ENCODE data around the gene TAF12.
"Not testable (repeated sequence)": the region's sequence is repeated elsewhere in the genome, so short reads cannot be mapped to it uniquely, and the experiment has no call there.

The TAF12 gene

DNA sequence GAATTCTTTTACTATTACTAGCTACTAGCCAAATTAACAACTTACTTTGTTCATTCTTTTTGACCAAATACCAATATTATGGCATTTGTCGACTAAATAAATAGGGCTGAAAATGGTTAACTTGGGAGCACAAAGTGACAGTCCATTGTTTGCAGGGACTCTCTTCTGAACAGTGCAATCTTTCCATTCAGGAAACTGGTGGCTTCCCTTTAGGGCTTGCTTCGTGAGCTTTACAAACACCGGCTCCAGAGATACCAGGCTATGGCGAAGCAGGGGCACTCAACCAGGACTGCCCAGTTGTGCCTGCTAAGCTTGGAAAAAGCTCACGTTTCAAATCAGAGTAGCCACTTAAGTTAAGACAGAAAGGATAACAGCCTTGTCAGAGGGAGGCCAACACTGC is 38.5 kb downstream of the TAF12 start:
- no CpG with 5 or more reads among the region's 5 CpGs for WGBS (ENCODE audit: extremely low coverage, insufficient coverage, insufficient read length)
- Histone ChIP-seq H3K36me3 (ENCODE audit: control insufficient read depth in 1 of 2, insufficient read depth in 2 of 2, low read length in 2 of 2) (peaks cover 14 to 15% of the 10 kb centered on the region in 2 experiments), H3K79me1 (ENCODE audit: low read length) (peaks cover 7% of the 10 kb centered on the region), H3K14ac (ENCODE audit: low read length) (no peak overlapping the region), H4K91ac (ENCODE audit: low read depth, low read length) (peak overlapping the region; percentile 4), H3K4me2 (ENCODE audit: low read length) (no peak overlapping the region), H2BK12ac (ENCODE audit: low read length) (peak overlapping the region; percentile 29), H3K4me3 (ENCODE audit: low read depth, low read length) (no peak overlapping the region), H3K9me3 (ENCODE audit: insufficient read depth, low read depth, low read length) (no peaks in the 10 kb centered on the region), H2BK120ac (ENCODE audit: insufficient read depth, low read length, poor library complexity) (peak overlapping the region; percentile 52), H3K23ac (ENCODE audit: low read length) (no peak overlapping the region), H3K79me2 (ENCODE audit: control insufficient read depth, insufficient read depth, low read length, poor library complexity) (no peaks in the 10 kb centered on the region), H2AK5ac (ENCODE audit: low read length) (no peak overlapping the region), H2AFZ (ENCODE audit: insufficient read depth, low read length, poor library complexity) (no peak overlapping the region), H3K27me3 (ENCODE audit: insufficient read depth, low read length) (no peaks in the 10 kb centered on the region), H3K27ac (ENCODE audit: low read depth, low read length) (peak overlapping the region; percentile 31), H3K4ac (ENCODE audit: low read depth, low read length) (no peak overlapping the region), H3K9ac (ENCODE audit: low read length) (no peak overlapping the region), H2BK5ac (ENCODE audit: low read depth, low read length, poor library complexity) (peak overlapping the region; percentile 18), H4K12ac (ENCODE audit: low read depth, low read length) (no peak overlapping the region), H3K18ac (ENCODE audit: low read length) (no peak overlapping the region), H4K8ac (ENCODE audit: low read depth, low read length) (no peak overlapping the region), H3K4me1 (ENCODE audit: control insufficient read depth in 1 of 2, insufficient read depth in 2 of 2, low read length in 2 of 2) (peaks cover 20 to 24% of the 10 kb centered on the region in 2 experiments)
- DNase-seq: no peak

DNA sequence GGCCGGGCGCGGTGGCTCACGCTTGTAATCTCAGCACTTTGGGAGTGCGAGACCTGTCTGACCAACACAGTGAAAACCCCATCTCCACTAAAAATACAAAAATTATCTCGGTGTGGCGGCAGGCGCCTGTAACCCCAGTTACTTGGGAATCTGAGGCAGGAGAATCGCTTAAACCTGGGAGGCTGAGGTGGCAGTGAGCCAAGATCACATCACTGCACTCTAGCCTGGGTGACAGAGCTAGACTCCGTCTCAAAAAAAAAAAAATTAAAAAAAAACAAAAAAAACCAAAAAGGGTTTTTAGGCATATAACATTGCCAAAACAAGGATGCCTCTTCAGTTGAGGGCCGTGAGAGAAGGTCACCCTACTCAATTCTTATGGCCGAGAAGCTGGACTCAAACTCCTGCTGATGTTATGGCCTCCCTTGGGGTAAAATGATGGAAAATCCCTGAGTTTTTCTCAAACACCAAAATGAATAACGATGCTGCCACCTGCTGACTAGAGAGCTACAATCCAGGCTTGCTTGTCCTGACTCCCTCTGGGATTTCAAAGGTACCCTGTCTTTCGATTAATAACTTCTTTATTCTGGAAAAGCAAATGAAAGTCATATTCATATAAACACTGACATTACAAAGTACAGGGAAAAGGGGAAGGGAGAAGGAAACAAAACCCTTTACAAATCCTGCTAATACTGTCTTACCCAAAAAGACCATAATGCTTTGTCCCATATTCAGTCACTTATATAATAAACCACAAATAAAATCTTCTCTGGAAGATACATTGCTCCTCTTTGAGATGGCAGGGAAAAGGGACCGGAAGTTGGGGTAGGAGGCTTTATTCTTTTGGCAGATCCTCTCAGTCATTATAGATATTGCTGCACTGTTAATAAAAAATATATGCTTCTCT is 40.1 kb downstream of the TAF12 start:
- peak overlapping the region; percentile 62 for H2BK12ac ChIP-seq (ENCODE audit: low read length)
- no peak overlapping the region for H3K14ac ChIP-seq (ENCODE audit: low read length)
- H3K4me2 ChIP-seq (ENCODE audit: low read length): no peak overlapping the region
- no peak overlapping the region for H4K12ac ChIP-seq (ENCODE audit: low read depth, low read length)
- H2BK120ac ChIP-seq (ENCODE audit: insufficient read depth, low read length, poor library complexity): peak overlapping the region; percentile 61
- H2AK5ac ChIP-seq (ENCODE audit: low read length): no peak overlapping the region
- H3K36me3 ChIP-seq (ENCODE audit: control insufficient read depth in 1 of 2, insufficient read depth in 2 of 2, low read length in 2 of 2): peaks cover 13% of the 10 kb centered on the region in 2 experiments
- peaks cover 7% of the 10 kb centered on the region for H3K79me1 ChIP-seq (ENCODE audit: low read length)
- peak; percentile 62 to 93 for DNase-seq
- no peak overlapping the region for H3K4ac ChIP-seq (ENCODE audit: low read depth, low read length)
- no peak overlapping the region for H3K9ac ChIP-seq (ENCODE audit: low read length)
- no peak overlapping the region for H2AFZ ChIP-seq (ENCODE audit: insufficient read depth, low read length, poor library complexity)
- no peak overlapping the region for H3K4me3 ChIP-seq (ENCODE audit: low read depth, low read length)
- no peaks in the 10 kb centered on the region for H3K9me3 ChIP-seq (ENCODE audit: insufficient read depth, low read depth, low read length)
- peaks cover 27 to 28% of the 10 kb centered on the region in 2 experiments for H3K4me1 ChIP-seq (ENCODE audit: control insufficient read depth in 1 of 2, insufficient read depth in 2 of 2, low read length in 2 of 2)
- H3K27ac ChIP-seq (ENCODE audit: low read depth, low read length): no peak overlapping the region
- peak overlapping the region; percentile 23 for H4K91ac ChIP-seq (ENCODE audit: low read depth, low read length)
- no peak overlapping the region for H4K8ac ChIP-seq (ENCODE audit: low read depth, low read length)
- no peaks in the 10 kb centered on the region for H3K79me2 ChIP-seq (ENCODE audit: control insufficient read depth, insufficient read depth, low read length, poor library complexity)
- no peak overlapping the region for H2BK5ac ChIP-seq (ENCODE audit: low read depth, low read length, poor library complexity)
- WGBS (ENCODE audit: extremely low coverage, insufficient coverage, insufficient read length): no CpG with 5 or more reads among the region's 15 CpGs
- H3K18ac ChIP-seq (ENCODE audit: low read length): no peak overlapping the region
- no peaks in the 10 kb centered on the region for H3K27me3 ChIP-seq (ENCODE audit: insufficient read depth, low read length)
- no peak overlapping the region for H3K23ac ChIP-seq (ENCODE audit: low read length)

DNA sequence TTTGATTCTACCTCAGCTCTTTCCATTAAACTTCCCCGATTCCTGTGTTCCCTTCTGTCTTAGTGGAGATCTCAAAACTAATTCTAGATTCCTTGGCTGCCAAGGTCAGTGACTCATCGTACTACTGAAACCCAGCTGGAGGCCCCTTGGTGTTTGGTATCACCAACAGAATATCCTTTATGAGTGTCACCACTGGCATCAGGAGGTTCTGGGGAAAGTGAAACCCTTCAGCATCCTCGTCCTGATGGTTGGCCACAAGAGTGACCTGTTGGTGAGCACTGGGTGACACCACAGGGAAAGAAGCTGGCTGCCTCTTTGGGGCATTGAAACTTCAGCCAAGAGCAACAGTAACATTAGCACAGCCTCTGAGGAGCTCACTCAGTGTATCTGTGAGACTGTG is 41.2 kb downstream of the TAF12 start:
- H3K27ac ChIP-seq (ENCODE audit: low read depth, low read length): no peak overlapping the region
- H3K14ac ChIP-seq (ENCODE audit: low read length): no peak overlapping the region
- H2BK120ac ChIP-seq (ENCODE audit: insufficient read depth, low read length, poor library complexity): peak overlapping the region; percentile 24
- H2AK5ac ChIP-seq (ENCODE audit: low read length): no peak overlapping the region
- no peak overlapping the region for H2AFZ ChIP-seq (ENCODE audit: insufficient read depth, low read length, poor library complexity)
- H3K4me2 ChIP-seq (ENCODE audit: low read length): no peak overlapping the region
- H3K4ac ChIP-seq (ENCODE audit: low read depth, low read length): no peak overlapping the region
- H4K91ac ChIP-seq (ENCODE audit: low read depth, low read length): no peak overlapping the region
- H3K23ac ChIP-seq (ENCODE audit: low read length): no peak overlapping the region
- no peak overlapping the region for H3K18ac ChIP-seq (ENCODE audit: low read length)
- peaks cover 7% of the 10 kb centered on the region for H3K79me1 ChIP-seq (ENCODE audit: low read length)
- peak overlapping the region; percentile 25 for H2BK12ac ChIP-seq (ENCODE audit: low read length)
- peak; percentile 22 to 53 for DNase-seq
- H3K4me1 ChIP-seq (ENCODE audit: control insufficient read depth in 1 of 2, insufficient read depth in 2 of 2, low read length in 2 of 2): peaks cover 27 to 28% of the 10 kb centered on the region in 2 experiments
- H2BK5ac ChIP-seq (ENCODE audit: low read depth, low read length, poor library complexity): no peak overlapping the region
- peaks cover 9 to 10% of the 10 kb centered on the region in 2 experiments for H3K36me3 ChIP-seq (ENCODE audit: control insufficient read depth in 1 of 2, insufficient read depth in 2 of 2, low read length in 2 of 2)
- H4K8ac ChIP-seq (ENCODE audit: low read depth, low read length): no peak overlapping the region
- no CpG with 5 or more reads among the region's 3 CpGs for WGBS (ENCODE audit: extremely low coverage, insufficient coverage, insufficient read length)
- H3K9me3 ChIP-seq (ENCODE audit: insufficient read depth, low read depth, low read length): no peaks in the 10 kb centered on the region
- no peaks in the 10 kb centered on the region for H3K27me3 ChIP-seq (ENCODE audit: insufficient read depth, low read length)
- H3K4me3 ChIP-seq (ENCODE audit: low read depth, low read length): no peak overlapping the region
- no peak overlapping the region for H3K9ac ChIP-seq (ENCODE audit: low read length)
- H4K12ac ChIP-seq (ENCODE audit: low read depth, low read length): no peak overlapping the region
- H3K79me2 ChIP-seq (ENCODE audit: control insufficient read depth, insufficient read depth, low read length, poor library complexity): no peaks in the 10 kb centered on the region

DNA sequence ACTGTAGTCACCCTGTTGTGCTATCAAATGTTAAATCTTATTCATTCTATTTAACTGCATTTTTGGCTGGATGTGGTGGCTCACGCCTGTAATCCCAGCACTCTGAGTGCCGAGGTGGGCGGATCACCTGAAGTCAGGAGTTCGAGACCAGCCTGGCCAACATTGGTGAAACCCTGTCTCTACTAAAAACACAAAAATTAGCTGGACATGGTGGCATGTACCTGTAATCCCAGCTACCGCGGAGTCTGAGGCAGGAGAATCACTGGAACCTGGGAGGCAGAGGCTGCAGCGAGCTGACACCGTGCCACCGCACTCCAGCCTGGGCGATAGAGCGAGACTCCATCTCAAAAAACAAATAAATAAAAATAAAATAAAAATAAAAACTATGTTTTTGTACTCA is 46.6 kb downstream of the TAF12 start:
- H3K9me3 ChIP-seq (ENCODE audit: insufficient read depth, low read depth, low read length); H3K23ac ChIP-seq (ENCODE audit: low read length); H3K18ac ChIP-seq (ENCODE audit: low read length); H3K4ac ChIP-seq (ENCODE audit: low read depth, low read length); H3K27me3 ChIP-seq (ENCODE audit: insufficient read depth, low read length); H2BK12ac ChIP-seq (ENCODE audit: low read length); H3K4me2 ChIP-seq (ENCODE audit: low read length); H2BK120ac ChIP-seq (ENCODE audit: insufficient read depth, low read length, poor library complexity); H4K12ac ChIP-seq (ENCODE audit: low read depth, low read length); H3K36me3 ChIP-seq (ENCODE audit: control insufficient read depth in 1 of 2, insufficient read depth in 2 of 2, low read length in 2 of 2); H4K8ac ChIP-seq (ENCODE audit: low read depth, low read length); H3K27ac ChIP-seq (ENCODE audit: low read depth, low read length); H2AK5ac ChIP-seq (ENCODE audit: low read length); H3K14ac ChIP-seq (ENCODE audit: low read length); H2BK5ac ChIP-seq (ENCODE audit: low read depth, low read length, poor library complexity); H3K9ac ChIP-seq (ENCODE audit: low read length); DNase-seq; H2AFZ ChIP-seq (ENCODE audit: insufficient read depth, low read length, poor library complexity); H3K4me3 ChIP-seq (ENCODE audit: low read depth, low read length); H4K91ac ChIP-seq (ENCODE audit: low read depth, low read length); H3K79me2 ChIP-seq (ENCODE audit: control insufficient read depth, insufficient read depth, low read length, poor library complexity): not testable (repeated sequence)
- peaks cover 11% of the 10 kb centered on the region for H3K79me1 ChIP-seq (ENCODE audit: low read length)
- no CpG with 5 or more reads among the region's 11 CpGs for WGBS (ENCODE audit: extremely low coverage, insufficient coverage, insufficient read length)
- H3K4me1 ChIP-seq (ENCODE audit: control insufficient read depth in 1 of 2, insufficient read depth in 2 of 2, low read length in 2 of 2): peaks cover 11 to 13% of the 10 kb centered on the region in 2 experiments
